Neural crest cell (in vitro differentiated cells): Measurements from ENCODE around the gene CAPN3. TPM values are rescaled to one million over a fixed set of nuclear protein-coding genes. Genes with fewer than 3 reads are reported as not detected.

Experiments
- DNase-seq: peaks from one replicate; pipeline ENCODE4 v3.0.0; 2021; ENCODE audit warnings: low read depth, mixed read lengths, low spot score
- H3K27ac Mint-ChIP-seq: one replicate; pipeline ENCODE4 v1.8.0; 2021; ENCODE audit warnings: mild to moderate bottlenecking, mixed read lengths; ENCODE audit not compliant: unreplicated experiment
- H3K27me3 Mint-ChIP-seq: 2 replicates; pipeline ENCODE4 v1.8.0; 2021; ENCODE audit warnings: low read depth, mild to moderate bottlenecking, mixed read lengths
- H3K36me3 Mint-ChIP-seq: 2 replicates; pipeline ENCODE4 v1.8.0; 2021; ENCODE audit warnings: low read depth, mild to moderate bottlenecking, mixed read lengths
- H3K4me1 Mint-ChIP-seq: 2 replicates; pipeline ENCODE4 v1.8.0; 2021; ENCODE audit warnings: mixed read lengths
- H3K4me3 Mint-ChIP-seq: one replicate; pipeline ENCODE4 v1.8.0; 2021; ENCODE audit warnings: mild to moderate bottlenecking, mixed read lengths
- H3K9me3 Mint-ChIP-seq: 2 replicates; pipeline ENCODE4 v1.8.0; 2021; ENCODE audit warnings: mixed read lengths
- total RNA-seq: library from RNA; stranded (reverse); gene quantifications from 2 replicates; pipeline ENCODE4 v1.2.1, GENCODE V29; 2021
- TF ChIP-seq, protein P1 (sequence below): fragments of 200-600 bp; sonication (generic); conservative IDR thresholded peaks from 2 replicates; pipeline ENCODE4 v1.5.0; 2021; ENCODE audit warnings: antibody characterized with exemption, mild to moderate bottlenecking

The CAPN3 gene
- total RNA-seq, 1 donor from 2014 or later, result 2.7 TPM

- no peak for DNase-seq
- Mint-ChIP-seq H3K4me3 (no peak overlapping the region), H3K36me3 (no peaks in the 10 kb centered on the region), H3K4me1 (no peaks in the 10 kb centered on the region), H3K27me3 (peaks cover 4% of the 10 kb centered on the region), H3K27ac (no peak overlapping the region), H3K9me3 (peaks cover 7% of the 10 kb centered on the region)
- TF ChIP-seq, protein P1, sequence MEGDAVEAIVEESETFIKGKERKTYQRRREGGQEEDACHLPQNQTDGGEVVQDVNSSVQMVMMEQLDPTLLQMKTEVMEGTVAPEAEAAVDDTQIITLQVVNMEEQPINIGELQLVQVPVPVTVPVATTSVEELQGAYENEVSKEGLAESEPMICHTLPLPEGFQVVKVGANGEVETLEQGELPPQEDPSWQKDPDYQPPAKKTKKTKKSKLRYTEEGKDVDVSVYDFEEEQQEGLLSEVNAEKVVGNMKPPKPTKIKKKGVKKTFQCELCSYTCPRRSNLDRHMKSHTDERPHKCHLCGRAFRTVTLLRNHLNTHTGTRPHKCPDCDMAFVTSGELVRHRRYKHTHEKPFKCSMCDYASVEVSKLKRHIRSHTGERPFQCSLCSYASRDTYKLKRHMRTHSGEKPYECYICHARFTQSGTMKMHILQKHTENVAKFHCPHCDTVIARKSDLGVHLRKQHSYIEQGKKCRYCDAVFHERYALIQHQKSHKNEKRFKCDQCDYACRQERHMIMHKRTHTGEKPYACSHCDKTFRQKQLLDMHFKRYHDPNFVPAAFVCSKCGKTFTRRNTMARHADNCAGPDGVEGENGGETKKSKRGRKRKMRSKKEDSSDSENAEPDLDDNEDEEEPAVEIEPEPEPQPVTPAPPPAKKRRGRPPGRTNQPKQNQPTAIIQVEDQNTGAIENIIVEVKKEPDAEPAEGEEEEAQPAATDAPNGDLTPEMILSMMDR, result no peak
Measured at GRCh38 chr15:42365921-42366550, 6.7 kb downstream of the CAPN3 start.

DNA sequence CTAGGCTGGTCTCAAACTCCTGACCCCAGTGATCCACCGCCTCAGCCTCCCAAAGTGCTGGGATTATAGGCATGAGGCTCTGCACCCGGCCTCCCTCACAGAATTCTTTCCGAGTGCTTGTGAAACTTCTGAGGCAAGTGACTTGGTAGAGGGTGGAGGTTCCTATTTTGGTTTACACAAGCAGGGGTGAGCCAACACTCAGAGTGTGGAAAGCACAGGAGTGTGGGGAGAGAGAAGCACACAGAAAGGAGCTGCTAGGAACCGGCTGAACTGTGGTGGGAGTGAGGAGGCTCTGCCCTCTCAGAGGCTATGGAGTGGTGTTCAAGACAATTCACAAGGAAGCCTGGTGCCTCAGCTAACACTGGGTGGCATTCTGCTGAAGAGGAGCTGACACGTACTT lies 7.7 kb downstream of the CAPN3 start:
- Mint-ChIP-seq H3K27ac (no peak overlapping the region), H3K27me3 (peaks cover 4% of the 10 kb centered on the region), H3K9me3 (peaks cover 9% of the 10 kb centered on the region), H3K4me3 (no peak overlapping the region), H3K4me1 (no peaks in the 10 kb centered on the region), H3K36me3 (no peaks in the 10 kb centered on the region)
- TF ChIP-seq, protein P1, result no peak
- DNase-seq, result no peak

DNA sequence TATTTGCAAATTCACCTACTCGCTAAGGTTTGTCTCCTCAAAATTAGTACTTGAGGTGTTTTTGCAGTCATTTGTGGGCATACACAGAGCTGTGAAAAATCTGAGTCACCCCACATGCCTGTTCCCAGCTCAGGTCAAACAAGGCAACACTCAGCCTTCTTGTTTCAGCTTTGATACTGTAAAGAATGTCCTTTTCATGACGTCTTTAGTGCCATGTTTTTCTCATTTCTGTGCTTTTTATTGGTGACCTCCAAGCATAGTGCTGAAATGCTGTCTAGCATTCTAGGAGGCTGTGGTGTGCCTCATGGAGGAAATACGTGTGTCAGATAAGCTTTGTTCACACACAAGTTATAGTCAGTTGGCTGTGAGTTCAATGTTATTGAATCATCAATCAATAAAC lies 8.8 kb downstream of the CAPN3 start:
- TF ChIP-seq, protein P1, result no peak
- Mint-ChIP-seq H3K4me1 (no peaks in the 10 kb centered on the region), H3K27me3 (peaks cover 4% of the 10 kb centered on the region), H3K4me3 (no peak overlapping the region), H3K36me3 (no peaks in the 10 kb centered on the region), H3K27ac (no peak overlapping the region), H3K9me3 (peaks cover 9% of the 10 kb centered on the region)
- DNase-seq, result no peak

DNA sequence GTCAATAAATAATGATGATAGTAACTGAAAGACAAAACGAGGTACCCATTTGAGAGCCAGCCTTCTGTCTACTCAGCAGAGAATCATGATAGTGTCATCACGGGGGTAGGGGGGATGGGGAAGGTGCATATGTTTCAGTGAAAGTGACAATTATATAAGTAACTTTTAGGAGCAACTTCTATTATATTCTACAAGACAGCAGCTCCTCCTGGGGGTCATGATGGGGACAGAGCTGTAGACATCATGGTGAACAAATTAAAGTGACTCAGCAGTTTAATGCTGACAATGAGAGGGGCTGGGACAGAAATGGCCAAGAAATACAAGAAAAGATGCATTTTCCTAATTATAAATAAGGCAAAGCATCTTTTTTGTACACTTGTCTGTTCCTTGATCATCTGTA lies 11.8 kb downstream of the CAPN3 start:
- peaks cover 9% of the 10 kb centered on the region for H3K9me3 Mint-ChIP-seq
- TF ChIP-seq, protein P1, result no peak
- peaks cover 4% of the 10 kb centered on the region for H3K27me3 Mint-ChIP-seq

DNA sequence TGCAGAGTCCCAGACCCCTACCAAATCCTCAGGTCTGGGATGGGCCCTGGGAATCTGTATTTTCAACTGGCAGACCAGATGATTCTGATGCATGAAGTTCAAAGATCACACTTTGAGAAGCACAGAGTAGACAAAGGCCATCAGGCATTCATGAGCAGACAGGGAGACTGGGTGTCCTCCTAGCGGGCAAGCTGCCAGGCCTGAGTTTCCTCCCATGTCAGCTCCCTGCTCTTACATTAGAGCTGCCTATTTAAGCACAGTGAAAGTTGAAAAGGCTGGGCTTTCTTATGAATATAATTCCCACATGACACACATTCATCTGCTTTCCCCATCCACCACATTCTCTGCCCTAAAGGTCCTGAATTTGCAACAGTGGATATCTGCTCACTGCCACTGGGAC lies 14.0 kb downstream of the CAPN3 start:
- Mint-ChIP-seq H3K36me3 (no peaks in the 10 kb centered on the region), H3K27ac (no peak overlapping the region), H3K4me3 (no peak overlapping the region), H3K9me3 (peaks cover 16% of the 10 kb centered on the region), H3K27me3 (no peaks in the 10 kb centered on the region), H3K4me1 (no peaks in the 10 kb centered on the region)
- DNase-seq, result no peak
- TF ChIP-seq, protein P1, result no peak

More for the DNA sequence above, 11.8 kb downstream of the CAPN3 start:
- Mint-ChIP-seq H3K36me3 (no peaks in the 10 kb centered on the region), H3K27ac (no peak overlapping the region), H3K4me3 (no peak overlapping the region), H3K4me1 (no peaks in the 10 kb centered on the region)
- DNase-seq, result no peak
